Parathyroid adenoma (tissue), 2 donors: ENCODE results near the gene CACNA1C.

ENCODE experiments used
- H2AFZ ChIP-seq: fragments of 300-600 bp; sonication (generic); one replicate; pipeline ENCODE4 v1.7.0; 2017; ENCODE audit warnings: antibody characterized with exemption, mild to moderate bottlenecking
- H3K27ac ChIP-seq: fragments of 300-600 bp; sonication (generic); one replicate; pipeline ENCODE4 v1.7.0; 2017
- H3K27me3 ChIP-seq: fragments of 300-600 bp; sonication (generic); one replicate; pipeline ENCODE4 v1.7.0; 2017; ENCODE audit warnings: low read length; ENCODE audit not compliant: control insufficient read depth, insufficient read depth
- H3K36me3 ChIP-seq: fragments of 300-600 bp; sonication (generic); one replicate; pipeline ENCODE4 v1.7.0; 2017; ENCODE audit warnings: low read length; ENCODE audit not compliant: control insufficient read depth, insufficient read depth
- H3K4me1 ChIP-seq: fragments of 300-600 bp; sonication (generic); one replicate; pipeline ENCODE4 v1.7.0; 2017; ENCODE audit warnings: control low read depth
- H3K4me2 ChIP-seq: fragments of 300-600 bp; sonication (generic); one replicate; pipeline ENCODE4 v1.7.0; 2017; ENCODE audit warnings: low read length
- H3K4me3 ChIP-seq: fragments of 300-600 bp; sonication (generic); one replicate; pipeline ENCODE4 v1.7.0; 2017; ENCODE audit warnings: low read depth, low read length
- H3K79me2 ChIP-seq: fragments of 300-600 bp; sonication (generic); one replicate; pipeline ENCODE4 v1.7.0; 2017; ENCODE audit warnings: control low read depth
- H3K9ac ChIP-seq: fragments of 300-600 bp; sonication (generic); one replicate; pipeline ENCODE4 v1.7.0; 2017; ENCODE audit warnings: mild to moderate bottlenecking
- H3K9me3 ChIP-seq: fragments of 300-600 bp; sonication (generic); one replicate; pipeline ENCODE4 v1.7.0; 2017; ENCODE audit warnings: low read length; ENCODE audit not compliant: control insufficient read depth
- CTCF ChIP-seq: fragments of 300-600 bp; sonication (generic); IDR thresholded peaks from one replicate; pipeline ENCODE4 v1.7.0; 2017; ENCODE audit warnings: antibody characterized with exemption, mild to moderate bottlenecking
- donor health status: primary hyperparathyroidism.

CACNA1C gene

GRCh38 chr12:2551412-2551900, 498.7 kb downstream of the CACNA1C start:
- no peak overlapping the region for H3K4me3 ChIP-seq
- no peaks in the 10 kb centered on the region for H3K79me2 ChIP-seq
- no peak overlapping the region for H2AFZ ChIP-seq
- no peaks in the 10 kb centered on the region for H3K9me3 ChIP-seq
- no peak overlapping the region for H3K9ac ChIP-seq
- no peak overlapping the region for H3K27ac ChIP-seq
- H3K4me2 ChIP-seq: no peak overlapping the region
- H3K27me3 ChIP-seq: no peaks in the 10 kb centered on the region
- no peaks in the 10 kb centered on the region for H3K4me1 ChIP-seq
- no peak for TF ChIP-seq CTCF
- H3K36me3 ChIP-seq: no peaks in the 10 kb centered on the region

- H2AFZ ChIP-seq: no peak overlapping the region
- no peak for TF ChIP-seq CTCF
- H3K4me2 ChIP-seq: no peak overlapping the region
- H3K4me3 ChIP-seq: no peak overlapping the region
- H3K9me3 ChIP-seq: no peaks in the 10 kb centered on the region
- H3K27ac ChIP-seq: no peak overlapping the region
- H3K4me1 ChIP-seq: no peaks in the 10 kb centered on the region
- no peaks in the 10 kb centered on the region for H3K36me3 ChIP-seq
- no peaks in the 10 kb centered on the region for H3K79me2 ChIP-seq
- no peak overlapping the region for H3K9ac ChIP-seq
- H3K27me3 ChIP-seq: no peaks in the 10 kb centered on the region
Observed at GRCh38 chr12:2552000-2552756, 499.4 kb downstream of the CACNA1C start.

GRCh38 chr12:2553388-2554126, 500.8 kb downstream of the CACNA1C start:
- Histone ChIP-seq H2AFZ (no peak overlapping the region), H3K9me3 (no peaks in the 10 kb centered on the region), H3K36me3 (no peaks in the 10 kb centered on the region), H3K4me3 (no peak overlapping the region), H3K27ac (no peak overlapping the region), H3K27me3 (no peaks in the 10 kb centered on the region), H3K9ac (no peak overlapping the region), H3K79me2 (no peaks in the 10 kb centered on the region), H3K4me1 (no peaks in the 10 kb centered on the region), H3K4me2 (no peak overlapping the region)
- no peak for TF ChIP-seq CTCF

GRCh38 chr12:2555487-2556082, 502.8 kb downstream of the CACNA1C start:
- Histone ChIP-seq H3K9ac (no peak overlapping the region), H3K79me2 (no peaks in the 10 kb centered on the region), H2AFZ (no peak overlapping the region), H3K4me1 (peaks cover 5% of the 10 kb centered on the region), H3K4me3 (no peak overlapping the region), H3K9me3 (no peaks in the 10 kb centered on the region), H3K4me2 (no peak overlapping the region), H3K27ac (no peak overlapping the region), H3K27me3 (no peaks in the 10 kb centered on the region), H3K36me3 (no peaks in the 10 kb centered on the region)
- no peak for TF ChIP-seq CTCF
